GM18519 (cell line): ENCODE measurements around the gene FLG.
"Not testable (repeated sequence)": the region's sequence is repeated elsewhere in the genome, so short reads cannot be mapped to it uniquely, and the experiment has no call there.

Experiments used
- ATAC-seq: cut with Tn5 transposase; IDR thresholded peaks from one replicate; pipeline ENCODE4 v1.9.1; 2021; ENCODE audit warnings: mild to moderate bottlenecking, moderate library complexity; ENCODE audit not compliant: unreplicated experiment, low FRiP score

The FLG gene

GRCh38 chr1:152325111-152325510 lies at the start of gene FLG:
Gene FLG (minus strand): TSS chr1:152325239. CDS start chr1:152315456, 9,783 bp downstream.
- no peak for ATAC-seq

- ATAC-seq, result no peak
Measured at GRCh38 chr1:152374451-152374850, 49.4 kb upstream of the FLG start.

GRCh38 chr1:152372672-152373071 lies 47.6 kb upstream of the FLG start:
- no peak for ATAC-seq

- no peak for ATAC-seq
Measured at GRCh38 chr1:152367436-152367835, 42.4 kb upstream of the FLG start.

GRCh38 chr1:152359906-152360305 lies 34.9 kb upstream of the FLG start, which contains the start of gene FLG2:
Gene FLG2 (minus strand): TSS chr1:152360006. CDS start chr1:152358884, 1,122 bp downstream.
- no peak for ATAC-seq

- no peak for ATAC-seq
Measured at GRCh38 chr1:152356736-152357135, 31.7 kb upstream of the FLG start.

- no peak for ATAC-seq
Measured at GRCh38 chr1:152349611-152350010, 24.6 kb upstream of the FLG start.

- ATAC-seq, result no peak
Measured at GRCh38 chr1:152348447-152348846, 23.4 kb upstream of the FLG start.

- ATAC-seq, result no peak
Measured at GRCh38 chr1:152347116-152347728, 22.2 kb upstream of the FLG start.

GRCh38 chr1:152344438-152344837 lies 19.4 kb upstream of the FLG start:
- ATAC-seq, result no peak

- ATAC-seq, result no peak
Measured at GRCh38 chr1:152343006-152343405, 18.0 kb upstream of the FLG start.

GRCh38 chr1:152335399-152335798 lies 10.4 kb upstream of the FLG start:
- no peak for ATAC-seq

- no peak for ATAC-seq
Measured at GRCh38 chr1:152328801-152329391, 3.9 kb upstream of the FLG start.

GRCh38 chr1:152313970-152314369 lies 11.1 kb downstream of the FLG start:
- no peak for ATAC-seq

GRCh38 chr1:152313319-152313801 lies 11.7 kb downstream of the FLG start:
- no peak for ATAC-seq

GRCh38 chr1:152312169-152312568 lies 12.9 kb downstream of the FLG start:
- not testable (repeated sequence) for ATAC-seq

GRCh38 chr1:152309955-152310354 lies 15.1 kb downstream of the FLG start:
- ATAC-seq, result no peak

- ATAC-seq, result not testable (repeated sequence)
Measured at GRCh38 chr1:152309320-152309901, 15.6 kb downstream of the FLG start.

- ATAC-seq, result not testable (repeated sequence)
Measured at GRCh38 chr1:152308758-152309157, 16.3 kb downstream of the FLG start.

GRCh38 chr1:152307970-152308369 lies 17.1 kb downstream of the FLG start:
- ATAC-seq, result not testable (repeated sequence)

- not testable (repeated sequence) for ATAC-seq
Measured at GRCh38 chr1:152306123-152306522, 18.9 kb downstream of the FLG start.

- not testable (repeated sequence) for ATAC-seq
Measured at GRCh38 chr1:152304773-152305172, 20.3 kb downstream of the FLG start.
